ENCODE results near the gene ZNF416. TPM values are rescaled to one million over a fixed set of nuclear protein-coding genes. Genes with fewer than 3 reads are reported as not detected.

Gene ZNF416
- total and polyA plus RNA-seq, 9 of the 15 experiments (the other 6 are each of a cell fraction or from before 2014, with no cell fraction given): 0.20 to 2.0 (median 1.1) TPM

DNA sequence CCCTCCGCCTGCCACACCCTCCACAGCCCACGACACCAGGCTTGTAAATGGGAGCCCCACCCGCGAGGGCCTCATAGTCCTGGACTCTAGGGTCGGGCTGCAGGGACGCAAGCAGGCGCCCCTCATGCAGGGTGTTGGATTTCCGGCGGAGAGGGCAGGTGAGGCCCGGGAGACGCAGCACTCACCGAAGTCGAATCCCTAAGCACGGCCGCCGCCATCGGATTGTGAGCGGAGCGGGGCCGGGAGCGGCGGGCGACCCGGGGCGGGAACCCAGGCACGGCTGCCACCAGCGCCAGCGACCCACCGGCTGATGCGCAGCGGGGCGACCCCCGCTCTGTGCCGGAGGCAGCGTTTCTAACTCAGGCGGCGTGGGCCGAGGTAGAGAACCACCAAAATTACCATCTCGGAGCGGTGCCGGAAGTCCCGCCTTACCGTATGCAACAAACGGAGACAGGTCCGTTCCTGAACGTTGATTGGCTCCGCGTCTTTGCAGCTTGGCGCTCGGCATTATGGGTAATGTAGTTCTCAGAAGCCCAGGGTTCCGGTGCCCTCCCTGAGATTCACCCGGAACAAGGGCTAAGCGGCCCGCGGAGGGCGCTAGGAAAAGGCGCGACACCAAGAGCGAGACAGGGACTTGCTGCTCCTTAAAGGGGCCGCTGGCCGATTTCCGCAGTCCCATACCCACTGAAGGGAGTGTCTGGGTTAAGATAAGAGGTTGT is at the start of gene ZNF416 (continued):
- TF ChIP-seq, protein P1, sequence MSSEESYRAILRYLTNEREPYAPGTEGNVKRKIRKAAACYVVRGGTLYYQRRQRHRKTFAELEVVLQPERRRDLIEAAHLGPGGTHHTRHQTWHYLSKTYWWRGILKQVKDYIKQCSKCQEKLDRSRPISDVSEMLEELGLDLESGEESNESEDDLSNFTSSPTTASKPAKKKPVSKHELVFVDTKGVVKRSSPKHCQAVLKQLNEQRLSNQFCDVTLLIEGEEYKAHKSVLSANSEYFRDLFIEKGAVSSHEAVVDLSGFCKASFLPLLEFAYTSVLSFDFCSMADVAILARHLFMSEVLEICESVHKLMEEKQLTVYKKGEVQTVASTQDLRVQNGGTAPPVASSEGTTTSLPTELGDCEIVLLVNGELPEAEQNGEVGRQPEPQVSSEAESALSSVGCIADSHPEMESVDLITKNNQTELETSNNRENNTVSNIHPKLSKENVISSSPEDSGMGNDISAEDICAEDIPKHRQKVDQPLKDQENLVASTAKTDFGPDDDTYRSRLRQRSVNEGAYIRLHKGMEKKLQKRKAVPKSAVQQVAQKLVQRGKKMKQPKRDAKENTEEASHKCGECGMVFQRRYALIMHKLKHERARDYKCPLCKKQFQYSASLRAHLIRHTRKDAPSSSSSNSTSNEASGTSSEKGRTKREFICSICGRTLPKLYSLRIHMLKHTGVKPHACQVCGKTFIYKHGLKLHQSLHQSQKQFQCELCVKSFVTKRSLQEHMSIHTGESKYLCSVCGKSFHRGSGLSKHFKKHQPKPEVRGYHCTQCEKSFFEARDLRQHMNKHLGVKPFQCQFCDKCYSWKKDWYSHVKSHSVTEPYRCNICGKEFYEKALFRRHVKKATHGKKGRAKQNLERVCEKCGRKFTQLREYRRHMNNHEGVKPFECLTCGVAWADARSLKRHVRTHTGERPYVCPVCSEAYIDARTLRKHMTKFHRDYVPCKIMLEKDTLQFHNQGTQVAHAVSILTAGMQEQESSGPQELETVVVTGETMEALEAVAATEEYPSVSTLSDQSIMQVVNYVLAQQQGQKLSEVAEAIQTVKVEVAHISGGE (CRISPR knock-in tag; IDR thresholded peaks at IDR 0.05): peak in 1 of 3 experiments; percentile 74; a peak in 2 of 6 replicates
- TF ChIP-seq ZNF143 (CRISPR knock-in tag; IDR thresholded peaks at IDR 0.05): peak; percentile 86
- TF ChIP-seq PHTF2 (CRISPR knock-in tag; IDR thresholded peaks at IDR 0.05): no peak
- TF ChIP-seq, protein P2, sequence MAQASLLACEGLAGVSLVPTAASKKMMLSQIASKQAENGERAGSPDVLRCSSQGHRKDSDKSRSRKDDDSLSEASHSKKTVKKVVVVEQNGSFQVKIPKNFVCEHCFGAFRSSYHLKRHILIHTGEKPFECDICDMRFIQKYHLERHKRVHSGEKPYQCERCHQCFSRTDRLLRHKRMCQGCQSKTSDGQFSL (CRISPR knock-in tag; IDR thresholded peaks at IDR 0.05): no peak
- TF ChIP-seq, protein P2 (tag; IDR thresholded peaks at IDR 0.05): no peak
- TF ChIP-seq FOSL1 (tag; conservative IDR thresholded peaks at IDR 0.05): no peak
- no peak for TF ChIP-seq MCM7 (IDR thresholded peaks at IDR 0.05)
- TF ChIP-seq CHD4 (IDR thresholded peaks at IDR 0.05; ENCODE audit: insufficient read depth, insufficient replicate concordance, low read depth, low read length, poor library complexity, severe bottlenecking): no peak
- TF ChIP-seq PCBP1 (IDR thresholded peaks at IDR 0.05; ENCODE audit: low read depth, low read length, poor library complexity, severe bottlenecking): peak; percentile 24
- peak; percentile 66 for TF ChIP-seq POLR2G (IDR thresholded peaks at IDR 0.05; ENCODE audit: low read depth, low read length)
- no peak for TF ChIP-seq ZNF561 (CRISPR knock-in tag; conservative IDR thresholded peaks at IDR 0.05)
- TF ChIP-seq ZNF408 (CRISPR knock-in tag; IDR thresholded peaks at IDR 0.05; ENCODE audit: low read depth): no peak
- peak; percentile 94 for TF ChIP-seq GABPB1 (CRISPR knock-in tag; IDR thresholded peaks at IDR 0.05)
- TF ChIP-seq GABPA (tag; conservative IDR thresholded peaks at IDR 0.05; ENCODE audit: low read depth): peak; percentile 95
- TF ChIP-seq RBFOX2 (IDR thresholded peaks at IDR 0.05; ENCODE audit: low read depth, low read length): peak; percentile 69
- no peak for TF ChIP-seq PBX2 (CRISPR knock-in tag; IDR thresholded peaks at IDR 0.05; ENCODE audit: low read depth)
- TF ChIP-seq PBX2 (tag; conservative IDR thresholded peaks at IDR 0.05; ENCODE audit: low read depth): peak; percentile 49
- peak; percentile 87 for TF ChIP-seq PKNOX1 (IDR thresholded peaks at IDR 0.05)
